ENCODE data around the gene DOCK1. TPM values are rescaled to one million over a fixed set of nuclear protein-coding genes. Genes with fewer than 3 reads are reported as not detected.

The DOCK1 gene
- polyA plus RNA-seq, 1 donor from 2014 or later: 2.7 TPM

GRCh38 chr10:126926568-126926967, 21.3 kb downstream of the DOCK1 start:
- no peak for TF ChIP-seq CTCF (IDR thresholded peaks at IDR 0.05; ENCODE audit: poor library complexity, severe bottlenecking)
- TF ChIP-seq EZH2 (IDR thresholded peaks at IDR 0.05; ENCODE audit: borderline replicate concordance, insufficient read depth, low read length, poor library complexity, severe bottlenecking): no peak
- TF ChIP-seq SMC3 (conservative IDR thresholded peaks at IDR 0.05; ENCODE audit: poor library complexity): no peak
- TF ChIP-seq MXI1 (conservative IDR thresholded peaks at IDR 0.05; ENCODE audit: poor library complexity, severe bottlenecking): no peak
- TF ChIP-seq REST (IDR thresholded peaks at IDR 0.05; ENCODE audit: borderline replicate concordance): no peak
- TF ChIP-seq TAF1 (IDR thresholded peaks at IDR 0.05; ENCODE audit: low read depth): no peak
- TF ChIP-seq RAD21 (conservative IDR thresholded peaks at IDR 0.05): no peak
- no peak for TF ChIP-seq EP300 (conservative IDR thresholded peaks at IDR 0.05; ENCODE audit: poor library complexity, severe bottlenecking)
- no peak for TF ChIP-seq POLR2AphosphoS5 (IDR thresholded peaks at IDR 0.05)
- Histone ChIP-seq H4K20me1 (ENCODE audit: insufficient read depth) (no peaks in the 10 kb centered on the region), H3K27ac (ENCODE audit: low read length) (no peak overlapping the region), H3K9ac (ENCODE audit: low read length) (no peak overlapping the region), H3K4me3 (ENCODE audit: low read length) (no peak overlapping the region), H3K79me2 (replicated peaks; ENCODE audit: insufficient read depth, low read length) (no peaks in the 10 kb centered on the region), H3K9me2 (ENCODE audit: insufficient read depth, low read length) (no peaks in the 10 kb centered on the region), H2AFZ (ENCODE audit: low read depth, low read length) (no peak overlapping the region), H3F3A (ENCODE audit: insufficient read depth, low read length, poor library complexity, severe bottlenecking) (no peaks in the 10 kb centered on the region), H3K27me3 (ENCODE audit: insufficient read depth, low read depth, low read length) (no peaks in the 10 kb centered on the region), H3K4me2 (ENCODE audit: low read length) (no peak overlapping the region), H3K36me3 (ENCODE audit: insufficient read depth, low read length) (no peaks in the 10 kb centered on the region), H3K9me3 (ENCODE audit: low read length) (no peaks in the 10 kb centered on the region)

- Histone ChIP-seq H3K79me2 (replicated peaks; ENCODE audit: insufficient read depth, low read length) (no peaks in the 10 kb centered on the region), H3F3A (ENCODE audit: insufficient read depth, low read length, poor library complexity, severe bottlenecking) (no peaks in the 10 kb centered on the region), H3K9me2 (ENCODE audit: insufficient read depth, low read length) (no peaks in the 10 kb centered on the region), H3K27me3 (ENCODE audit: insufficient read depth, low read depth, low read length) (no peaks in the 10 kb centered on the region), H3K27ac (ENCODE audit: low read length) (no peak overlapping the region), H4K20me1 (ENCODE audit: insufficient read depth) (no peaks in the 10 kb centered on the region), H3K4me3 (ENCODE audit: low read length) (no peak overlapping the region), H3K4me2 (ENCODE audit: low read length) (no peak overlapping the region), H3K36me3 (ENCODE audit: insufficient read depth, low read length) (no peaks in the 10 kb centered on the region), H2AFZ (ENCODE audit: low read depth, low read length) (no peak overlapping the region), H3K9ac (ENCODE audit: low read length) (no peak overlapping the region), H3K9me3 (ENCODE audit: low read length) (no peaks in the 10 kb centered on the region)
- TF ChIP-seq POLR2AphosphoS5 (IDR thresholded peaks at IDR 0.05): no peak
- TF ChIP-seq TAF1 (IDR thresholded peaks at IDR 0.05; ENCODE audit: low read depth): no peak
- no peak for TF ChIP-seq EP300 (conservative IDR thresholded peaks at IDR 0.05; ENCODE audit: poor library complexity, severe bottlenecking)
- TF ChIP-seq SMC3 (conservative IDR thresholded peaks at IDR 0.05; ENCODE audit: poor library complexity): no peak
- TF ChIP-seq MXI1 (conservative IDR thresholded peaks at IDR 0.05; ENCODE audit: poor library complexity, severe bottlenecking): no peak
- no peak for TF ChIP-seq CTCF (IDR thresholded peaks at IDR 0.05; ENCODE audit: poor library complexity, severe bottlenecking)
- TF ChIP-seq REST (IDR thresholded peaks at IDR 0.05; ENCODE audit: borderline replicate concordance): no peak
- TF ChIP-seq RAD21 (conservative IDR thresholded peaks at IDR 0.05): no peak
- no peak for TF ChIP-seq EZH2 (IDR thresholded peaks at IDR 0.05; ENCODE audit: borderline replicate concordance, insufficient read depth, low read length, poor library complexity, severe bottlenecking)
Observed at GRCh38 chr10:126927799-126928198, 22.6 kb downstream of the DOCK1 start.

All from neural cell (in vitro differentiated cells).